ENCODE results near the gene PNMA8A. TPM values are rescaled to one million over a fixed set of nuclear protein-coding genes. Genes with fewer than 3 reads are reported as not detected.
"Not testable (repeated sequence)": the region's sequence is repeated elsewhere in the genome, so short reads cannot be mapped to it uniquely, and the experiment has no call there.

Gene PNMA8A
- total and polyA plus RNA-seq, 2 of the 8 experiments (the other 6 are each of a cell fraction or from before 2014, with no cell fraction given), result 10.0 to 22.8 TPM

DNA sequence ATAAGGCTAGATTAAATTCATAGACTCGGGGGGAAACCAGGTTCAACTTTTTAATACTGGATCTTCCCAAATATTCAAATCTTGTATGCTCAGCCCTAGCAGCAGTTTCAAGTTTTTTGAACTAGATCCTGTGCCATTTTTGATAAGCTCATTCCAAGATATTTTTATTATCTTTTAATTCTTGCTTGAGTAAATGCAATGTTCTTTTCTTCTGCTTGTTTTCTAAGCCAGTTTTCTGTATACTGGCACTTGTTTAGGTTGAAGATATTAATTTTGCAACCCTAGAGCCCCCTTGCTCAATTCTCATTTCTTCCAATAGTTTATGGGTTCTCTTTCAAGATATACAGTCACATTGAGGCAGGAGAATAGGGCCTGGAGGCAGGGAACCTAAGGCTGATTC, 29.5 kb downstream of the PNMA8A start (continued):
- no peak for TF ChIP-seq JUND (IDR thresholded peaks at IDR 0.05; ENCODE audit: low read length)
- TF ChIP-seq RBBP5 (IDR thresholded peaks at IDR 0.05; ENCODE audit: borderline replicate concordance, low read depth, low read length), result no peak
- no peak for TF ChIP-seq NRF1 (IDR thresholded peaks at IDR 0.05; ENCODE audit: low read depth, low read length)
- no peak for TF ChIP-seq SP1 (IDR thresholded peaks at IDR 0.05; ENCODE audit: low read depth, low read length)
- TF ChIP-seq TCF12 (IDR thresholded peaks at IDR 0.05; ENCODE audit: low read depth, low read length), result no peak

DNA sequence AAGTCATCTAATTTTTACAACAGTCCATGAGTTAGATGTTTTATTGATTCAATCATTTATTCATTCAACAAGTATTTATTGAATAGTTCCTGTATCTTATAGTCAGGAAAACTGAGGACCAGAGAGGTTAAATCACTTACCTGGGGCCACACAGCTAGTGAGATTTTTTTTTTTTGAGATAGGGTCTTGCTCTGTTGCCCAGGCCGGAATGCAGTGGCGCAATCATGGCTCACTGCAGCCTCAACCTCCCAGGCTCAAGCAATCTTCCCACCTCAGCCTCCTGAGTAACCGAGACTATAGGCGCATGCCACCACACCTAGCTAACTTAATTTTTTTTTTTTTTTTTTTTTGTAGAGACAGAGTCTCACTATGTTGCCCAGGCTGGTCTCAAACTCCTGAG, 35.7 kb downstream of the PNMA8A start:
- DNase-seq (ENCODE audit: low read depth in 1 of 2, low spot score in 2 of 2); POLR2A ChIA-PET (ENCODE audit: partially characterized antibody); H3K18ac ChIP-seq (ENCODE audit: extremely low read depth, low read length); H3K27me3 ChIP-seq (replicated peaks in 1 of 4; ENCODE audit: control insufficient read depth in 3 of 4, extremely low read depth in 1 of 4, insufficient read depth in 3 of 4, low read length in 3 of 4); H3K23me2 ChIP-seq (ENCODE audit: low read depth, low read length); H3K27ac ChIP-seq (ENCODE audit: low read depth, low read length); H3K23ac ChIP-seq (ENCODE audit: insufficient read length); H2AK5ac ChIP-seq (ENCODE audit: low read depth, low read length); H3K79me2 ChIP-seq (ENCODE audit: control insufficient read depth in 1 of 2, insufficient read depth in 2 of 2, low read length in 2 of 2); H4K20me1 ChIP-seq (replicated peaks in 1 of 2; ENCODE audit: control insufficient read depth in 1 of 2, insufficient read depth in 2 of 2, low read length in 2 of 2); H4K5ac ChIP-seq (ENCODE audit: insufficient read length, low read depth, low read length); FAIRE-seq; H4K91ac ChIP-seq (replicated peaks; ENCODE audit: insufficient read length, low read length); H3K36me3 ChIP-seq (ENCODE audit: control insufficient read depth in 2 of 4, insufficient read depth in 4 of 4, low read length in 3 of 4); H2AFZ ChIP-seq (ENCODE audit: low read length); H2BK5ac ChIP-seq (ENCODE audit: low read depth, low read length); H2BK20ac ChIP-seq (ENCODE audit: low read length); H4K8ac ChIP-seq (ENCODE audit: extremely low read depth, insufficient read depth, low read length); H3K4me3 ChIP-seq (ENCODE audit: extremely low read depth in 1 of 4, insufficient read depth in 2 of 4, low read depth in 3 of 4, low read length in 4 of 4); H3K4me2 ChIP-seq (ENCODE audit: insufficient read depth in 1 of 2, low read depth in 2 of 2, low read length in 2 of 2); H2BK120ac ChIP-seq (replicated peaks; ENCODE audit: low read depth, low read length); H2BK12ac ChIP-seq (ENCODE audit: low read depth, low read length); H3K4me1 ChIP-seq (replicated peaks in 1 of 4; ENCODE audit: control insufficient read depth in 3 of 4, insufficient read depth in 4 of 4, low read length in 3 of 4); H3K56ac ChIP-seq (replicated peaks; ENCODE audit: insufficient read length, low read depth, low read length); H3K79me1 ChIP-seq (ENCODE audit: low read depth, low read length); H3K9ac ChIP-seq (replicated peaks in 1 of 4; ENCODE audit: extremely low read depth in 1 of 4, low read depth in 3 of 4, low read length in 3 of 4); H3K9me3 ChIP-seq (ENCODE audit: insufficient read depth in 2 of 2, low read depth in 1 of 2, low read length in 1 of 2); H3K14ac ChIP-seq (ENCODE audit: insufficient read length); H3K4ac ChIP-seq (replicated peaks; ENCODE audit: insufficient read length, low read depth, low read length); H2BK15ac ChIP-seq (ENCODE audit: low read length): not testable (repeated sequence)
- WGBS, 2 experiments (ENCODE audit: extremely low coverage in 1 of 2, insufficient coverage in 1 of 2, insufficient read length in 1 of 2, insufficient replicate concordance in 2 of 2, low coverage in 1 of 2, low lambda C conversion rate in 2 of 2, missing lambda C conversion rate in 1 of 2), result 95% methylated on average over 4 of the region's 4 CpGs; no CpG with 5 or more reads in 1 of the 2 experiments
- CTCF ChIA-PET (ENCODE audit: partially characterized antibody), result interaction anchor here (1.4 kb wide), 1 partner anchor 32 kb away, joined by 4 read pairs; no protein-coding TSS in a partner anchor

Measured in H1 (cell line).